ENCODE results near the gene ADAM15.

ADAM15 gene

DNA sequence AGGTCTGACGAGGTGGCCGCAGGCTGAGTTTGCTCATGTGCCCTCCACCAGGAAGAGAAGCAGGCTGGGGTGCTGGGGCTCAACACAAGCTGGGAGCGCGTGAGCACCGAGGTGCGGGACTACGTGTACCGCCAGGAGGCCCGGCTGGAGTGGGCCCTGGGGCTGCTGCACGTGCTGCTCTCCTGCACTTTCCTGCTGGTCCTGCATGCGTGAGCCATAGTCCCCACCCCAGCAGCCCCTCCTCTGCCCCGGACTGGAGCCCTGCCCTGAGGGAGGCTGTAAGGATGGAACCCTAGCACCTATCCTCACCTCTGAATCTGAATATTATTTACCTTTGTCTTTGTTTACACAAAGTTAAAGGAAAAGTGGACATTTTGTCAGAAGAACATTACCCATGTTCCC, 7.8 kb upstream of the ADAM15 start:
- TF ChIP-seq CTCF (IDR thresholded peaks at IDR 0.05; ENCODE audit: low read depth, low read length): no peak
- no peak overlapping the region for H3K4me3 ChIP-seq (ENCODE audit: low read depth, low read length)
- in situ Hi-C loops (cut with HindIII; ENCODE audit: low sequenced_read_pairs): no loop called here
- DNase-seq (ENCODE audit: low read depth, low spot score): no peak

DNA sequence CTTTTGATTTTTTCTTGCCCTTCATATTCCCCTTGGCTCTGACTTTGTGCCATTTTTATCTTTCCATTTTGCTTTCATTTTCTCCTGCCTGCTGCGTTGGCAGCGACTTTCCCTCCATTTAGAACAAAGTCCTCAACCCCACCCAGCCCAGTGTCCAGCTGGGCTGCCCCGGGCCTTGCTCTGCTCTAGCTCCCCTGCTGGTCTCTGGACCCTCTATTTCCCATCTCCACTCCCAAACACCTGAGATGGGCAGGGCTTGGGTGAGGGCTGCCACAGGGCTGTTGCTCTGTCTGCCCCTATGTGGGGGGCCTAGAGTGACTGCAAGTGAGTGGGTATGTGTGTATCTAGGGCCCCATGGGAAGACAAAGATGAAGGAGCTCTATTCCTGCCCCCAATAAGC, 7.3 kb upstream of the ADAM15 start:
- no peak for TF ChIP-seq CTCF (IDR thresholded peaks at IDR 0.05; ENCODE audit: low read depth, low read length)
- no peak overlapping the region for H3K4me3 ChIP-seq (ENCODE audit: low read depth, low read length)
- in situ Hi-C loops (cut with HindIII; ENCODE audit: low sequenced_read_pairs): no loop called here
- no peak for DNase-seq (ENCODE audit: low read depth, low spot score)

DNA sequence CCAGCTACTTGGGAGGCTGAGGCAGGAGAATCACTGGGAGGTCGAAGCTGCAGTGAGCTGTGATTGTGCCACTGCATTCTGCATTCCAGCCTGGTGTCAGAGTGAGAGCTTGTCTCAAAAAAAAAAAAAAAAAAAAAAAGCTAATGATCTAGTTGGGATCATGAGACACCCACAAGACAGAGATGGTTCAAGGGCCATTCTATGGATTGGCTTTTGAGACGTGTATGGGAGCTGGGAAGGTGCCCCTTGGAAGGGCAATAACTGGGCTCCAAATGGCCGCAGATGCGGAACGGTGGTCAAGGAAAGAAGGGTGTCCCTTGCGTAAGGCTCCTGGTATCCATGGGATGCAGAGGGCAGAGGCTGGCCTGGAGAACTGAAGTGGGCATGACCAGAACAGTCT, 6.8 kb upstream of the ADAM15 start:
- no peak for DNase-seq (ENCODE audit: low read depth, low spot score)
- no peak overlapping the region for H3K4me3 ChIP-seq (ENCODE audit: low read depth, low read length)
- in situ Hi-C loops (cut with HindIII; ENCODE audit: low sequenced_read_pairs): no loop called here

GRCh38 chr1:155044812-155045657, 6.1 kb upstream of the ADAM15 start:
- peak; percentile 81 for TF ChIP-seq CTCF (IDR thresholded peaks at IDR 0.05; ENCODE audit: low read depth, low read length)
- in situ Hi-C loops (cut with HindIII; ENCODE audit: low sequenced_read_pairs): no loop called here
- no peak overlapping the region for H3K4me3 ChIP-seq (ENCODE audit: low read depth, low read length)
- peak; percentile 66 for DNase-seq (ENCODE audit: low read depth, low spot score)

More for the DNA sequence above, 6.8 kb upstream of the ADAM15 start:
- no peak for TF ChIP-seq CTCF (IDR thresholded peaks at IDR 0.05; ENCODE audit: low read depth, low read length)

DNA sequence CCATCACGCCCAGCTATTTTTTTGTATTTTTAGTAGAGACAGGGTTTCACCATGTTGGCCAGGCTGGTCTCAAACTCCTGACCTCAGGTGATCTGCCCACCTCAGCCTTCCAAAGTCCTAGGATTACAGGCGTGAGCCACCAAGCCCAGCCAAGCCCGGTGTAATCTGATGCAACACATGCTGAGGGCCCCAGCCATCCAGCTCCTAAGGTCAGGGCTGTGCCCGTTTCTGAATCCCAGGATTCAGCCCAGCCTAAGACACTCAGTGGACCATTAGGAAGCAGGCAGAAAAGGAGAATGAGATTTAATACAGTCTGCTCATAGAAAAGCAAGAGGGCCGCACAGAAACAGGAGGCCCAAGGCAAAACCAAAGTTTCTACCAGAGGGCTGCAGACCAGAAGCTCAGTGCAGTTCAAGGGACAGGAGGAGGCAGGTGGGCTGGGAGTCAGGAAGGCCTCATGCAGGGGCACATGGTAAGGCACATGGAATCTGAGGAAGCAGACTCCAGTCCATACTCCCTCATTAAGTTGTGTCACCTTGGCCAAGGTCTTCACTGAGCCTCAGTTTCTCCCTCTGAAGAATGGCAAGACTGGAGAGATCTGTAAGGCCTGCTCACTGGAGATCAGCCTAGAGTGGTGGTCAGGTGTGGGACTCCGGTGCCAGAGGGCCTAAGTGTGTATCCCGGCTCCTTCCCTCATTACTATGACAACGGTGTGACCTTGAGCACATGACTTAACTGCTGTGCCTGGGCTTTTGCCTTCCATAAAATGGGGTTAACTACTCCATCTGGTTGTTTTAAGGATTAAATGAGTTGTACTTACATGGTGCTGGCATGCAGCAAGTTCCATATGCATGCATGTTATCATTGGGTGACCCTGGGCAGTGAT, 2.4 kb upstream of the ADAM15 start:
- in situ Hi-C loops (cut with HindIII; ENCODE audit: low sequenced_read_pairs): no loop called here
- H3K4me3 ChIP-seq (ENCODE audit: low read depth, low read length): no peak overlapping the region
- DNase-seq (ENCODE audit: low read depth, low spot score): no peak
- no peak for TF ChIP-seq CTCF (IDR thresholded peaks at IDR 0.05; ENCODE audit: low read depth, low read length)

DNA sequence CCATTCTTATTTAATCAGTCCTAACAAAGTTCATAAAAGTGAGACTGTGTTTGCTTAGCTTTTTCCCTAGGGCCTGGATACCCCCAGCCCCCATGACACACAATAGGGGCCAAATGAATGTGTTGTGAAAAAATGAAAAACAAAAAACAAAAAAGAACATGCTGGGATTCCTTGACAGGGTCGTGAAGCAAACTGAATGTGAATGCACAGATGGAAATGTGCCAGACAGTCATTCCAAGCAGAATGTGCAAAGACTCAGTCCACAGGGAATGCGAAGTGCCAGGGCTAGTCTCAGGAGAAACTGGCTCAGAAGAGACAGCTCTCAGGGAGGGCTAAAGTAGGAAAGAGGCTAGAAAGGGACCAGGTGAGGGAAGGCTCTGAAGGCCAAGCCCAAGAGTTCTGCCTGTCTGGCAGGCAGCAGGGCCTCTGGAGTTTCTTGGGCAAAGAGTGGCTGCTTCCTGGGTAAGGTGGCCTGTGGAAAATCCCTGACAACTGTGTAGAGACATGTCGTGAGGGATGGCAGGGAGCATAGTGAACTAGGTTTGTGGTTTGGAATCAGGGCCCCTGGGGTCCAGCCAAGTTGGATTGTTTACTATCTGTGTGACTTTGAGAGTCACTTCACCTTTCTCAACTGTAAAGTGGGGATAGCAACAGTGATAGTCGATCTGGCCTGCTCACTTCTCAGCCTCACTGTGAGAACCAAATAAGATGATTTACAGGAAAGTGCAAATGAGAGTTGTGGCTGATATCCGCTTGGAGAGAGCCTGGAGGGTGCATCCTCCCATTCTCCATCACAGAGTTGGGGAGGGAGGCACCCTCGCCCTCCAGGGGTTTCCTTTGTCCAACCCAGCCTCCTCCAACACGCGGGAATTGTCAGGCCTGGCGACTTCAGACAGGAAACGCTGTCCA, 1.2 kb upstream of the ADAM15 start:
- H3K4me3 ChIP-seq (ENCODE audit: low read depth, low read length): peak overlapping the region; percentile 67
- peak; percentile 27 for DNase-seq (ENCODE audit: low read depth, low spot score)
- in situ Hi-C loops (cut with HindIII; ENCODE audit: low sequenced_read_pairs): no loop called here
- no peak for TF ChIP-seq CTCF (IDR thresholded peaks at IDR 0.05; ENCODE audit: low read depth, low read length)
